GM21447 (cell line): ENCODE data around the gene COL1A2.

Experiments
- ATAC-seq: cut with Tn5 transposase; IDR thresholded peaks from one replicate; pipeline ENCODE4 v1.9.1; 2021; ENCODE audit not compliant: unreplicated experiment

The COL1A2 gene

GRCh38 chr7:94409200-94409948 lies 14.7 kb downstream of the COL1A2 start:
- ATAC-seq = no peak

GRCh38 chr7:94410413-94411187 lies 15.9 kb downstream of the COL1A2 start:
- no peak for ATAC-seq

- no peak for ATAC-seq
Measured at GRCh38 chr7:94411188-94411466, 16.4 kb downstream of the COL1A2 start.

- no peak for ATAC-seq
Measured at GRCh38 chr7:94412762-94413322, 18.1 kb downstream of the COL1A2 start.

GRCh38 chr7:94414481-94414880 lies 19.8 kb downstream of the COL1A2 start:
- no peak for ATAC-seq

- no peak for ATAC-seq
Measured at GRCh38 chr7:94414980-94415379, 20.3 kb downstream of the COL1A2 start.

- ATAC-seq = no peak
Measured at GRCh38 chr7:94417306-94417705, 22.6 kb downstream of the COL1A2 start.

- ATAC-seq = no peak
Measured at GRCh38 chr7:94417901-94418300, 23.2 kb downstream of the COL1A2 start.

GRCh38 chr7:94418851-94419250 lies 24.2 kb downstream of the COL1A2 start:
- ATAC-seq = no peak

- no peak for ATAC-seq
Measured at GRCh38 chr7:94420328-94420727, 25.6 kb downstream of the COL1A2 start.

GRCh38 chr7:94421681-94422080 lies 27.0 kb downstream of the COL1A2 start:
- no peak for ATAC-seq

- ATAC-seq = no peak
Measured at GRCh38 chr7:94422136-94422535, 27.4 kb downstream of the COL1A2 start.

- no peak for ATAC-seq
Measured at GRCh38 chr7:94422827-94423460, 28.2 kb downstream of the COL1A2 start.

GRCh38 chr7:94423863-94424735 lies 29.4 kb downstream of the COL1A2 start:
- no peak for ATAC-seq

- ATAC-seq = no peak
Measured at GRCh38 chr7:94425546-94425945, 30.9 kb downstream of the COL1A2 start.

GRCh38 chr7:94426980-94427875 lies 32.5 kb downstream of the COL1A2 start:
- ATAC-seq = no peak

- ATAC-seq = no peak
Measured at GRCh38 chr7:94429153-94429552, 34.5 kb downstream of the COL1A2 start.

GRCh38 chr7:94431176-94431575 lies 36.5 kb downstream of the COL1A2 start:
- ATAC-seq = no peak

GRCh38 chr7:94431619-94432280 lies 37.1 kb downstream of the COL1A2 start:
- ATAC-seq = no peak
